GM12878 (cell line): ENCODE data around the gene PRKG1. TPM values are rescaled to one million over a fixed set of nuclear protein-coding genes. Genes with fewer than 3 reads are reported as not detected.

Source experiments
- ATAC-seq: fragments of 200-7000 bp; cut with Tn5 transposase; 3 replicates; pipeline ENCODE4 v1.9.1; 2020; ENCODE audit warnings: mild to moderate bottlenecking, moderate library complexity
- BruUV-seq: library from RNA; stranded (reverse); fragments of 400-500 nt; replicated peaks from 2 replicates; lab custom pipeline; 2021; lab: Mats Ljungman, UMichigan
- CTCF ChIA-PET: fragments of 300-600 bp; sonication (Branson Sonifier 250); formaldehyde crosslinking; extraction: SDS; loops from one replicate; lab custom pipeline; 2021; ENCODE audit warnings: inconsistent platforms; lab: Yijun Ruan, JAX
- POLR2A ChIA-PET: fragments of 350-600 bp; formaldehyde crosslinking; extraction: SDS; loops from one replicate; lab custom pipeline; 2021; ENCODE audit warnings: inconsistent platforms; lab: Charles Lee
- RAD21 ChIA-PET: fragments of 300-600 bp; sonication (Branson Sonifier 250); formaldehyde crosslinking; loops from one replicate; lab custom pipeline; 2023; ENCODE audit warnings: antibody characterized with exemption; ENCODE audit not compliant: unreplicated experiment; lab: Charles Lee
- SMC1A ChIA-PET: fragments of 300-600 bp; sonication (Branson Sonifier 250); formaldehyde crosslinking; loops from one replicate; lab custom pipeline; 2023; ENCODE audit not compliant: unreplicated experiment, uncharacterized antibody; lab: Charles Lee
- DNase-seq: peaks from one replicate; pipeline ENCODE4 v3.0.0-alpha.2; 2011; ENCODE audit warnings: low read depth, low spot score
- FAIRE-seq: peaks from 3 replicates; lab custom pipeline; 2011; peaks lifted over from hg19 to GRCh38; lab: Jason Lieb, UNC
- H2AFZ ChIP-seq: 2 replicates; pipeline ENCODE4 v1.6.0; 2011; ENCODE audit warnings: low read depth, low read length, control low read depth; ENCODE audit not compliant: control insufficient read depth
- H3K27ac ChIP-seq: 2 replicates; pipeline ENCODE4 v1.5.1; 2011; ENCODE audit warnings: control low read depth; ENCODE audit not compliant: control insufficient read depth, insufficient read depth
- H3K27me3 ChIP-seq, 2 experiments: replicated peaks in 1 of 2; 2 replicates each; pipeline versions ENCODE4 v1.6.0 to v1.6.1; 2011; ENCODE audit warnings: low read length in 1 of 2; ENCODE audit not compliant: control insufficient read depth in 2 of 2, insufficient read depth in 2 of 2
- H3K36me3 ChIP-seq, 2 experiments: 2 replicates each; pipeline ENCODE4 v1.5.1; 2011; ENCODE audit warnings: low read length in 1 of 2; ENCODE audit not compliant: control insufficient read depth in 2 of 2, insufficient read depth in 2 of 2
- H3K4me1 ChIP-seq: 2 replicates; pipeline ENCODE4 v1.6.1; 2011; ENCODE audit warnings: mild to moderate bottlenecking, low read length, moderate library complexity, mixed read lengths; ENCODE audit not compliant: control insufficient read depth, insufficient read depth
- H3K4me2 ChIP-seq: 2 replicates; pipeline ENCODE4 v1.6.0; 2011; ENCODE audit warnings: control low read depth; ENCODE audit not compliant: control insufficient read depth, insufficient read depth
- H3K4me3 ChIP-seq: fragments of 200-600 bp; sonication (generic); 2 replicates; pipeline ENCODE4 v1.5.1; 2016
- H3K79me2 ChIP-seq: 2 replicates; pipeline ENCODE4 v1.6.0; 2011; ENCODE audit warnings: low read length; ENCODE audit not compliant: control insufficient read depth, insufficient read depth
- H3K9ac ChIP-seq: 2 replicates; pipeline ENCODE4 v1.8.0; 2011; ENCODE audit warnings: low read length, control low read depth, mixed read lengths; ENCODE audit not compliant: control insufficient read depth, insufficient read depth
- H3K9me3 ChIP-seq: replicated peaks from 3 replicates; pipeline ENCODE4 v1.5.1; 2011; ENCODE audit warnings: mild to moderate bottlenecking, low read length; ENCODE audit not compliant: control insufficient read depth, insufficient read depth
- H4K20me1 ChIP-seq: 2 replicates; pipeline ENCODE4 v1.6.0; 2011; ENCODE audit not compliant: control insufficient read depth, insufficient read depth
- CHD4 ChIP-seq: fragments of 200-600 bp; sonication (generic); IDR thresholded peaks from 2 replicates; pipeline ENCODE4 v1.6.1; 2016; ENCODE audit warnings: mild to moderate bottlenecking
- CREM ChIP-seq: IDR thresholded peaks from 2 replicates; pipeline ENCODE4 v1.6.1; 2014; ENCODE audit warnings: antibody characterized with exemption, low read depth
- WGBS: methylation state at CpG from one replicate; pipeline ENCODE4 v1.1.6; 2016; ENCODE audit warnings: low lambda C conversion rate; ENCODE audit not compliant: insufficient replicate concordance, insufficient coverage; ENCODE audit errors: missing lambda C conversion rate; 5-methylcytosine and 5-hydroxymethylcytosine counted together
- in situ Hi-C: fragments of 300-500 bp; cut with MboI; formaldehyde crosslinking; loops from 9 replicates; pipeline ENCODE4 v1.14.3; 2018; ENCODE audit warnings: mixed read lengths
- intact Hi-C: fragments of 100-400 bp; cut with micrococcal nuclease; formaldehyde crosslinking; loops from one replicate; pipeline ENCODE4 v1.14.2; 2022; ENCODE audit not compliant: unreplicated experiment
- polyA plus RNA-seq, 11 experiments: library from polyadenylated mRNA; depleted of rRNA in 4 of 11; unstranded in 6 of 11; stranded (reverse) in 5 of 11; fragments of >200 nt; fragmentation: Nextera tagmentation in 4 of 11; fragmentation: Illumina TruSeq in 1 of 11; extraction: Ambion mirVana in 4 of 11; extraction: Trizol in 1 of 11; gene quantifications; 1 replicate in 1 of 11; 2 replicates in 10 of 11; pipeline versions ENCODE4 v1.2.1 to v1.2.3, GENCODE V29; 2011 to 2016; ENCODE audit warnings: inconsistent platforms in 2 of 11, missing spikeins in 2 of 11, low read depth in 1 of 11
- total RNA-seq, 4 experiments: library from RNA; depleted of rRNA in 3 of 4; stranded (reverse); fragments of >200 nt in 3 of 4; fragmentation: Illumina TruSeq in 1 of 4; extraction: Trizol in 1 of 4; gene quantifications; 2 replicates each; pipeline versions ENCODE4 v1.2.1 to v1.2.3, GENCODE V29; 2013 to 2021
- TF ChIP-seq, protein P1 (sequence below): fragments of 450-650 bp; IDR thresholded peaks from 2 replicates; pipeline ENCODE4 v1.6.1; 2017; ENCODE audit warnings: mild to moderate bottlenecking, moderate library complexity
- TF ChIP-seq, protein P2 (sequence below): fragments of 450-650 bp; formaldehyde crosslinking; IDR thresholded peaks from 2 replicates; pipeline ENCODE4 v1.5.0; 2022; ENCODE audit warnings: mild to moderate bottlenecking, missing genetic modification characterization

Gene PRKG1
- total and polyA plus RNA-seq, 10 of the 15 experiments (the other 5 are each of a cell fraction or from before 2014, with no cell fraction given) = 0.04 to 0.05 TPM; not detected in 8

DNA sequence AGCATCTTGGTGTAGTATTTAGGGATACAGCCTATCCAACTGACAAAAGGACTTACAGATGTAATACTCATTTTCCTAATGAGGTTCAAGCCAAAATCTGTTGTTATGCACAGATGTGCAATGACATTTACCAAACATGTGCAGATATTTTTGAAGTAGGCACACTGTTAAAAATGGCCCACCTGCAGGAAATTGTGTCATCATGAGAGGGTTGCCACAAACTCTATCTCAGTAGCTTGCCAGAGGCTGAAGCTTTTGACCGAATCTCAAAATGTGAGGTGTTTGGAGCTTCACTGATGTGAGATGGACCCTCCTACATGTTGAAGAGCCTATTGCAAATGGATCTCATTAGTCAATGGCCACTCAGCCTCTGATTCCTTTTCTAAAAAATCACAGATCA is 714.8 kb downstream of the PRKG1 start:
- H3K9me3 ChIP-seq = no peaks in the 10 kb centered on the region
- no TSS peak for BruUV-seq
- WGBS = 0% methylated on average over 1 of the region's 1 CpG
- RAD21 ChIA-PET = no interaction called here
- no peaks in the 10 kb centered on the region for H3K36me3 ChIP-seq
- in situ Hi-C loops = no loop called here
- no peak overlapping the region for H3K4me3 ChIP-seq
- H3K27ac ChIP-seq = no peak overlapping the region
- DNase-seq = no peak
- no peak overlapping the region for H2AFZ ChIP-seq
- H3K79me2 ChIP-seq = no peaks in the 10 kb centered on the region
- POLR2A ChIA-PET = no interaction called here
- SMC1A ChIA-PET = no interaction called here
- H3K9ac ChIP-seq = no peak overlapping the region
- TF ChIP-seq, protein P1, sequence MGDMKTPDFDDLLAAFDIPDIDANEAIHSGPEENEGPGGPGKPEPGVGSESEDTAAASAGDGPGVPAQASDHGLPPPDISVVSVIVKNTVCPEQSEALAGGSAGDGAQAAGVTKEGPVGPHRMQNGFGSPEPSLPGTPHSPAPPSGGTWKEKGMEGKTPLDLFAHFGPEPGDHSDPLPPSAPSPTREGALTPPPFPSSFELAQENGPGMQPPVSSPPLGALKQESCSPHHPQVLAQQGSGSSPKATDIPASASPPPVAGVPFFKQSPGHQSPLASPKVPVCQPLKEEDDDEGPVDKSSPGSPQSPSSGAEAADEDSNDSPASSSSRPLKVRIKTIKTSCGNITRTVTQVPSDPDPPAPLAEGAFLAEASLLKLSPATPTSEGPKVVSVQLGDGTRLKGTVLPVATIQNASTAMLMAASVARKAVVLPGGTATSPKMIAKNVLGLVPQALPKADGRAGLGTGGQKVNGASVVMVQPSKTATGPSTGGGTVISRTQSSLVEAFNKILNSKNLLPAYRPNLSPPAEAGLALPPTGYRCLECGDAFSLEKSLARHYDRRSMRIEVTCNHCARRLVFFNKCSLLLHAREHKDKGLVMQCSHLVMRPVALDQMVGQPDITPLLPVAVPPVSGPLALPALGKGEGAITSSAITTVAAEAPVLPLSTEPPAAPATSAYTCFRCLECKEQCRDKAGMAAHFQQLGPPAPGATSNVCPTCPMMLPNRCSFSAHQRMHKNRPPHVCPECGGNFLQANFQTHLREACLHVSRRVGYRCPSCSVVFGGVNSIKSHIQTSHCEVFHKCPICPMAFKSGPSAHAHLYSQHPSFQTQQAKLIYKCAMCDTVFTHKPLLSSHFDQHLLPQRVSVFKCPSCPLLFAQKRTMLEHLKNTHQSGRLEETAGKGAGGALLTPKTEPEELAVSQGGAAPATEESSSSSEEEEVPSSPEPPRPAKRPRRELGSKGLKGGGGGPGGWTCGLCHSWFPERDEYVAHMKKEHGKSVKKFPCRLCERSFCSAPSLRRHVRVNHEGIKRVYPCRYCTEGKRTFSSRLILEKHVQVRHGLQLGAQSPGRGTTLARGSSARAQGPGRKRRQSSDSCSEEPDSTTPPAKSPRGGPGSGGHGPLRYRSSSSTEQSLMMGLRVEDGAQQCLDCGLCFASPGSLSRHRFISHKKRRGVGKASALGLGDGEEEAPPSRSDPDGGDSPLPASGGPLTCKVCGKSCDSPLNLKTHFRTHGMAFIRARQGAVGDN = no peak
- no peak for TF ChIP-seq CREM
- TF ChIP-seq CHD4 = no peak
- TF ChIP-seq, protein P2, sequence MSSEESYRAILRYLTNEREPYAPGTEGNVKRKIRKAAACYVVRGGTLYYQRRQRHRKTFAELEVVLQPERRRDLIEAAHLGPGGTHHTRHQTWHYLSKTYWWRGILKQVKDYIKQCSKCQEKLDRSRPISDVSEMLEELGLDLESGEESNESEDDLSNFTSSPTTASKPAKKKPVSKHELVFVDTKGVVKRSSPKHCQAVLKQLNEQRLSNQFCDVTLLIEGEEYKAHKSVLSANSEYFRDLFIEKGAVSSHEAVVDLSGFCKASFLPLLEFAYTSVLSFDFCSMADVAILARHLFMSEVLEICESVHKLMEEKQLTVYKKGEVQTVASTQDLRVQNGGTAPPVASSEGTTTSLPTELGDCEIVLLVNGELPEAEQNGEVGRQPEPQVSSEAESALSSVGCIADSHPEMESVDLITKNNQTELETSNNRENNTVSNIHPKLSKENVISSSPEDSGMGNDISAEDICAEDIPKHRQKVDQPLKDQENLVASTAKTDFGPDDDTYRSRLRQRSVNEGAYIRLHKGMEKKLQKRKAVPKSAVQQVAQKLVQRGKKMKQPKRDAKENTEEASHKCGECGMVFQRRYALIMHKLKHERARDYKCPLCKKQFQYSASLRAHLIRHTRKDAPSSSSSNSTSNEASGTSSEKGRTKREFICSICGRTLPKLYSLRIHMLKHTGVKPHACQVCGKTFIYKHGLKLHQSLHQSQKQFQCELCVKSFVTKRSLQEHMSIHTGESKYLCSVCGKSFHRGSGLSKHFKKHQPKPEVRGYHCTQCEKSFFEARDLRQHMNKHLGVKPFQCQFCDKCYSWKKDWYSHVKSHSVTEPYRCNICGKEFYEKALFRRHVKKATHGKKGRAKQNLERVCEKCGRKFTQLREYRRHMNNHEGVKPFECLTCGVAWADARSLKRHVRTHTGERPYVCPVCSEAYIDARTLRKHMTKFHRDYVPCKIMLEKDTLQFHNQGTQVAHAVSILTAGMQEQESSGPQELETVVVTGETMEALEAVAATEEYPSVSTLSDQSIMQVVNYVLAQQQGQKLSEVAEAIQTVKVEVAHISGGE (CRISPR knock-in tag) = no peak
- TF ChIP-seq, all 136 proteins: peak for 0
- Histone ChIP-seq H3K4me2 (no peak overlapping the region), H3K27me3 (no peaks in the 10 kb centered on the region), H3K4me1 (no peaks in the 10 kb centered on the region), H4K20me1 (no peaks in the 10 kb centered on the region)
- FAIRE-seq = no peak
- CTCF ChIA-PET = no interaction called here
- ATAC-seq = no peak
- intact Hi-C loops = no loop called here
